Measurements from ENCODE around the gene METTL13. TPM values are rescaled to one million over a fixed set of nuclear protein-coding genes. Genes with fewer than 3 reads are reported as not detected.
"Not testable (repeated sequence)": the region's sequence is repeated elsewhere in the genome, so short reads cannot be mapped to it uniquely, and the experiment has no call there.

METTL13 gene
- total RNA-seq, 1 experiment from 2014 or later, result 115 TPM

GRCh38 chr1:171798311-171798710, 16.9 kb downstream of the METTL13 start:
- ChIA-PET POLR2A (ENCODE audit: unreplicated experiment) (no interaction called here), CTCF (no interaction called here)
- no TSS peak for BruUV-seq (replicated peaks)
- H3K27ac ChIP-seq (ENCODE audit: low read length), result no peak overlapping the region
- H3K9me3 ChIP-seq (ENCODE audit: low read length), result no peaks in the 10 kb centered on the region
- DNase-seq (no peak), ATAC-seq (no peak)
- H2AFZ ChIP-seq (ENCODE audit: low read length), result no peak overlapping the region
- intact Hi-C loops (cut with micrococcal nuclease), result no loop called here
- peaks cover 8% of the 10 kb centered on the region for H3K79me2 ChIP-seq (ENCODE audit: low read length)
- no peaks in the 10 kb centered on the region for H4K20me1 ChIP-seq (ENCODE audit: low read length)
- H3F3A ChIP-seq (ENCODE audit: low read length, unreplicated experiment), result peaks cover 6% of the 10 kb centered on the region
- no peak overlapping the region for H3K4me2 ChIP-seq (ENCODE audit: low read length)
- H3K9me2 ChIP-seq (replicated peaks; ENCODE audit: low read length), result no peaks in the 10 kb centered on the region
- H3K9ac ChIP-seq (ENCODE audit: low read length), result no peak overlapping the region
- H3K36me3 ChIP-seq (ENCODE audit: low read depth, low read length), result peaks cover 45% of the 10 kb centered on the region
- H3K4me3 ChIP-seq (ENCODE audit: low read length), result no peak overlapping the region
- no peak for TF ChIP-seq CTCF (conservative IDR thresholded peaks at IDR 0.05; ENCODE audit: low read depth, low read length)
- TF ChIP-seq EZH2phosphoT487 (IDR thresholded peaks at IDR 0.05; ENCODE audit: borderline replicate concordance, low read length), result no peak
- TF ChIP-seq EZH2 (IDR thresholded peaks at IDR 0.05; ENCODE audit: low read length, unreplicated experiment), result no peak
- H3K4me1 ChIP-seq (ENCODE audit: insufficient read depth, low read length), result peaks cover 13% of the 10 kb centered on the region
- H3K27me3 ChIP-seq (ENCODE audit: low read length), result no peaks in the 10 kb centered on the region

- Histone ChIP-seq H3K9ac (ENCODE audit: low read length) (no peak overlapping the region), H2AFZ (ENCODE audit: low read length) (no peak overlapping the region), H3K4me1 (ENCODE audit: insufficient read depth, low read length) (peaks cover 9% of the 10 kb centered on the region), H3K4me2 (ENCODE audit: low read length) (no peak overlapping the region), H3K27ac (ENCODE audit: low read length) (no peak overlapping the region), H3K9me2 (replicated peaks; ENCODE audit: low read length) (no peaks in the 10 kb centered on the region), H3K4me3 (ENCODE audit: low read length) (no peak overlapping the region), H4K20me1 (ENCODE audit: low read length) (no peaks in the 10 kb centered on the region), H3K79me2 (ENCODE audit: low read length) (peaks cover 8% of the 10 kb centered on the region), H3K27me3 (ENCODE audit: low read length) (no peaks in the 10 kb centered on the region), H3F3A (ENCODE audit: low read length, unreplicated experiment) (peaks cover 2% of the 10 kb centered on the region), H3K9me3 (ENCODE audit: low read length) (no peaks in the 10 kb centered on the region), H3K36me3 (ENCODE audit: low read depth, low read length) (peaks cover 40% of the 10 kb centered on the region)
- POLR2A ChIA-PET (ENCODE audit: unreplicated experiment), result no interaction called here
- no peak for ATAC-seq
- no peak for DNase-seq
- no peak for TF ChIP-seq EZH2phosphoT487 (IDR thresholded peaks at IDR 0.05; ENCODE audit: borderline replicate concordance, low read length)
- TF ChIP-seq CTCF (conservative IDR thresholded peaks at IDR 0.05; ENCODE audit: low read depth, low read length), result no peak
- TF ChIP-seq EZH2 (IDR thresholded peaks at IDR 0.05; ENCODE audit: low read length, unreplicated experiment), result no peak
- no TSS peak for BruUV-seq (replicated peaks)
- CTCF ChIA-PET, result interaction anchor here (2.9 kb wide), 1 partner anchor 154 kb away, joined by 25 read pairs; no protein-coding TSS in a partner anchor
- intact Hi-C loops (cut with micrococcal nuclease), result no loop called here
These were observed 17.3 kb downstream of the METTL13 start for GRCh38 chr1:171798765-171799164.

GRCh38 chr1:171799166-171799565, 17.7 kb downstream of the METTL13 start:
- TF ChIP-seq CTCF (conservative IDR thresholded peaks at IDR 0.05; ENCODE audit: low read depth, low read length) (no peak), EZH2 (IDR thresholded peaks at IDR 0.05; ENCODE audit: low read length, unreplicated experiment) (no peak), EZH2phosphoT487 (IDR thresholded peaks at IDR 0.05; ENCODE audit: borderline replicate concordance, low read length) (no peak)
- H3K36me3 ChIP-seq (ENCODE audit: low read depth, low read length), result peaks cover 38% of the 10 kb centered on the region
- POLR2A ChIA-PET (ENCODE audit: unreplicated experiment), result no interaction called here
- no peak overlapping the region for H2AFZ ChIP-seq (ENCODE audit: low read length)
- no peaks in the 10 kb centered on the region for H4K20me1 ChIP-seq (ENCODE audit: low read length)
- ATAC-seq, result no peak
- H3K9me3 ChIP-seq (ENCODE audit: low read length), result no peaks in the 10 kb centered on the region
- no peak overlapping the region for H3K4me2 ChIP-seq (ENCODE audit: low read length)
- peaks cover 5% of the 10 kb centered on the region for H3K4me1 ChIP-seq (ENCODE audit: insufficient read depth, low read length)
- H3F3A ChIP-seq (ENCODE audit: low read length, unreplicated experiment), result no peaks in the 10 kb centered on the region
- intact Hi-C loops (cut with micrococcal nuclease), result no loop called here
- CTCF ChIA-PET, result interaction anchor here (2.2 to 4.0 kb wide), 3 partner anchors 51 to 185 kb away, joined by 20 to 151 read pairs (median 25); no protein-coding TSS in a partner anchor
- DNase-seq, result no peak
- H3K4me3 ChIP-seq (ENCODE audit: low read length), result no peak overlapping the region
- H3K27me3 ChIP-seq (ENCODE audit: low read length), result no peaks in the 10 kb centered on the region
- peaks cover 8% of the 10 kb centered on the region for H3K79me2 ChIP-seq (ENCODE audit: low read length)
- TSS peak; percentile 7 for BruUV-seq (replicated peaks)
- H3K9me2 ChIP-seq (replicated peaks; ENCODE audit: low read length), result no peaks in the 10 kb centered on the region
- H3K9ac ChIP-seq (ENCODE audit: low read length), result no peak overlapping the region
- no peak overlapping the region for H3K27ac ChIP-seq (ENCODE audit: low read length)

GRCh38 chr1:171799698-171800097, 18.2 kb downstream of the METTL13 start:
- H3K27me3 ChIP-seq (ENCODE audit: low read length); BruUV-seq (replicated peaks); H3K9me3 ChIP-seq (ENCODE audit: low read length); ATAC-seq; H3K4me3 ChIP-seq (ENCODE audit: low read length); H3K79me2 ChIP-seq (ENCODE audit: low read length); H3K9ac ChIP-seq (ENCODE audit: low read length); DNase-seq; H3K9me2 ChIP-seq (replicated peaks; ENCODE audit: low read length); H3F3A ChIP-seq (ENCODE audit: low read length, unreplicated experiment); H2AFZ ChIP-seq (ENCODE audit: low read length); H3K4me2 ChIP-seq (ENCODE audit: low read length); H3K27ac ChIP-seq (ENCODE audit: low read length); H4K20me1 ChIP-seq (ENCODE audit: low read length); H3K4me1 ChIP-seq (ENCODE audit: insufficient read depth, low read length): not testable (repeated sequence)
- CTCF ChIA-PET, result interaction anchor here (0.6 to 4.0 kb wide), 9 partner anchors 18 to 645 kb away, joined by 3 to 151 read pairs (median 8); partner anchors contain the start of gene METTL13
- H3K36me3 ChIP-seq (ENCODE audit: low read depth, low read length), result peaks cover 32% of the 10 kb centered on the region
- POLR2A ChIA-PET (ENCODE audit: unreplicated experiment), result interaction anchor here (0.5 kb wide), 1 partner anchor 187 kb away, joined by 7 read pairs; no protein-coding TSS in a partner anchor
- intact Hi-C loops (cut with micrococcal nuclease), result loop anchor here (2.0 to 5.0 kb wide), 3 partner anchors 51 to 629 kb away; no protein-coding TSS in a partner anchor
